Measurements from ENCODE around the gene MLC1. TPM values are rescaled to one million over a fixed set of nuclear protein-coding genes. Genes with fewer than 3 reads are reported as not detected.

The MLC1 gene
- total and polyA plus RNA-seq, 2 of the 4 experiments (the other 2 are of a cell fraction), result 0.10 TPM; not detected in 1

DNA sequence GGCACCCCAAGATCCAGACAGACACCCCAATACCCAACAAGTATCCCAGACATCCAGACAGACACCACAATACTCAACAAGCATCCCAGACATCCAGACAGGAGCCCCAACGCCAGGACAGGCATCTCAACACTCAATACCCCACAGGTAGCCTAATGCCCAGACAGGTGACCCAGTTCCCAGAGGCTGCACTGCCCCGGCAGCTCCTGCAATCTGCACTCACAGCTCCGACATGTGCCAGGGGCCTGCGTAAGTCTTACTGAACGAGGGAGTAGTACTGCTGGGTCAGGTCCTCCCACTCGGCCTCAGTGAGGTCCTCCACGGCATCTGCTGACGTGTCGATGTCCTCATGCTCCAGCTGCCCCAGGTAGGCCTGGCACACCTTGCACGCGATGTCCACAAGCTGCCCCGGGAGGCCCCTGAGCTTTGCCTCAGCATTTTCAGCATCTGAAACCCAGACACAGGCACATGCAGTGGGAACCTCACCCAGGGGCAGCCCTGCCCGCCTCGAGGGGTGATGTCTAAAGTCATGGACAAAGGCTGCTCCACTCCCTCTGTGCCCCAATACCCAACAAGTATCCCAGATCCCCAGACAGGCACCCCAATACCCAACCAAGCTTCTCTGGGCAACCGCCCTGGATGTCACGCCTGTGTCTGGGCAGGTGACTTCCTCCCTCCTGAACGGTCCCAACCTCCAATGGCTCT, 43.7 kb downstream of the MLC1 start:
- H3K4ac ChIP-seq (ENCODE audit: low read depth, low read length), result no peak overlapping the region
- intact Hi-C loops (cut with micrococcal nuclease), result no loop called here
- TF ChIP-seq, protein P1, sequence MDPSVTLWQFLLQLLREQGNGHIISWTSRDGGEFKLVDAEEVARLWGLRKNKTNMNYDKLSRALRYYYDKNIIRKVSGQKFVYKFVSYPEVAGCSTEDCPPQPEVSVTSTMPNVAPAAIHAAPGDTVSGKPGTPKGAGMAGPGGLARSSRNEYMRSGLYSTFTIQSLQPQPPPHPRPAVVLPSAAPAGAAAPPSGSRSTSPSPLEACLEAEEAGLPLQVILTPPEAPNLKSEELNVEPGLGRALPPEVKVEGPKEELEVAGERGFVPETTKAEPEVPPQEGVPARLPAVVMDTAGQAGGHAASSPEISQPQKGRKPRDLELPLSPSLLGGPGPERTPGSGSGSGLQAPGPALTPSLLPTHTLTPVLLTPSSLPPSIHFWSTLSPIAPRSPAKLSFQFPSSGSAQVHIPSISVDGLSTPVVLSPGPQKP (IDR thresholded peaks at IDR 0.05; ENCODE audit: borderline replicate concordance, low read depth, low read length), result no peak
- no peak for TF ChIP-seq RCOR1 (IDR thresholded peaks at IDR 0.05; ENCODE audit: insufficient replicate concordance, low read length)
- TF ChIP-seq CHD1 (IDR thresholded peaks at IDR 0.05; ENCODE audit: low read depth, low read length), result no peak
- no peak for TF ChIP-seq POLR2A (IDR thresholded peaks at IDR 0.05; ENCODE audit: low read depth, low read length)
- no peak for TF ChIP-seq RAD21 (IDR thresholded peaks at IDR 0.05; ENCODE audit: low read length)
- TF ChIP-seq MAZ (IDR thresholded peaks at IDR 0.05; ENCODE audit: borderline replicate concordance, low read depth, low read length), result no peak
- TF ChIP-seq MXI1 (IDR thresholded peaks at IDR 0.05; ENCODE audit: borderline replicate concordance, low read depth, low read length), result no peak
- TF ChIP-seq SMC3 (IDR thresholded peaks at IDR 0.05; ENCODE audit: low read depth, low read length), result no peak
- no peak for TF ChIP-seq BHLHE40 (IDR thresholded peaks at IDR 0.05; ENCODE audit: low read depth, low read length)
- TF ChIP-seq FOS (IDR thresholded peaks at IDR 0.05; ENCODE audit: low read depth, low read length), result no peak
- no peak for TF ChIP-seq RFX5 (IDR thresholded peaks at IDR 0.05; ENCODE audit: low read depth, low read length)
- no peak for TF ChIP-seq CTCF (conservative IDR thresholded peaks at IDR 0.05; ENCODE audit: low read depth, low read length)
- TF ChIP-seq, protein P2, sequence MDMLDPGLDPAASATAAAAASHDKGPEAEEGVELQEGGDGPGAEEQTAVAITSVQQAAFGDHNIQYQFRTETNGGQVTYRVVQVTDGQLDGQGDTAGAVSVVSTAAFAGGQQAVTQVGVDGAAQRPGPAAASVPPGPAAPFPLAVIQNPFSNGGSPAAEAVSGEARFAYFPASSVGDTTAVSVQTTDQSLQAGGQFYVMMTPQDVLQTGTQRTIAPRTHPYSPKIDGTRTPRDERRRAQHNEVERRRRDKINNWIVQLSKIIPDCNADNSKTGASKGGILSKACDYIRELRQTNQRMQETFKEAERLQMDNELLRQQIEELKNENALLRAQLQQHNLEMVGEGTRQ (IDR thresholded peaks at IDR 0.05; ENCODE audit: low read depth, low read length), result no peak
- TF ChIP-seq NFE2L2 (IDR thresholded peaks at IDR 0.05; ENCODE audit: low read depth, low read length), result no peak
- TF ChIP-seq MAFK (IDR thresholded peaks at IDR 0.05; ENCODE audit: low read depth, low read length), result no peak
- 83% methylated on average over 6 of the region's 17 CpGs; no CpG with 5 or more reads in 1 of the 2 experiments for WGBS, 2 experiments (ENCODE audit: extremely low coverage in 2 of 2, insufficient read length in 1 of 2)
- H3K56ac ChIP-seq (ENCODE audit: extremely low read depth, insufficient read depth, low read length), result no peak overlapping the region
- H3K9me1 ChIP-seq (ENCODE audit: insufficient read depth, low read length), result no peaks in the 10 kb centered on the region
- no peak overlapping the region for H2AK5ac ChIP-seq (ENCODE audit: low read depth, low read length)
- no peak overlapping the region for H3K14ac ChIP-seq (replicated peaks; ENCODE audit: low read depth, low read length)
- BruUV-seq (replicated peaks), result no TSS peak
- H2AFZ ChIP-seq (replicated peaks; ENCODE audit: low read length, poor library complexity), result no peak overlapping the region
- no peak overlapping the region for H3K23ac ChIP-seq (ENCODE audit: low read depth, low read length)
- no peak overlapping the region for H3K27ac ChIP-seq (ENCODE audit: insufficient read depth, low read length)
- H3K4me2 ChIP-seq (ENCODE audit: low read depth, low read length), result no peak overlapping the region
- no peak overlapping the region for H2AK9ac ChIP-seq (replicated peaks; ENCODE audit: low read depth, low read length, poor library complexity)
- in situ Hi-C loops (cut with MboI; ENCODE audit: low sequenced_read_pairs), result no loop called here
- H4K91ac ChIP-seq (ENCODE audit: insufficient read depth, low read depth, low read length), result no peak overlapping the region
- no peak overlapping the region for H4K5ac ChIP-seq (ENCODE audit: low read depth, low read length)
- H2BK120ac ChIP-seq (ENCODE audit: low read depth, low read length), result no peak overlapping the region
- peaks cover 16% of the 10 kb centered on the region for H3K9me3 ChIP-seq (ENCODE audit: control insufficient read depth, insufficient read depth, low read length)
- POLR2A ChIA-PET (ENCODE audit: unreplicated experiment), result no interaction called here
- no peak overlapping the region for H2BK5ac ChIP-seq (ENCODE audit: low read depth, low read length, poor library complexity, severe bottlenecking)
- H3K4me1 ChIP-seq (ENCODE audit: control insufficient read depth, insufficient read depth, low read length), result no peaks in the 10 kb centered on the region
- H4K8ac ChIP-seq (ENCODE audit: low read depth in 2 of 2, low read length in 2 of 2), result no peak overlapping the region
- H3K36me3 ChIP-seq (ENCODE audit: control insufficient read depth, insufficient read depth, low read length), result no peaks in the 10 kb centered on the region
- no peak overlapping the region for H2BK15ac ChIP-seq (ENCODE audit: low read depth, low read length)
- dilution Hi-C loops (cut with HindIII; ENCODE audit: low sequenced_read_pairs, unreplicated experiment), result no loop called here
- no peak overlapping the region for H3K9ac ChIP-seq (ENCODE audit: low read depth, low read length)
- H2BK20ac ChIP-seq (ENCODE audit: low read depth, low read length), result no peak overlapping the region
- no peaks in the 10 kb centered on the region for H4K20me1 ChIP-seq (ENCODE audit: insufficient read depth, low read length)
- DNase-seq (no peak), ATAC-seq (ENCODE audit: low read depth) (no peak)
- CTCF ChIA-PET, result interaction anchor here (1.3 kb wide), 1 partner anchor 11 kb away, joined by 3 read pairs; no protein-coding TSS in a partner anchor
- H3K4me3 ChIP-seq (ENCODE audit: insufficient read depth, low read depth, low read length), result no peak overlapping the region
- peaks cover 33% of the 10 kb centered on the region for H3K27me3 ChIP-seq (ENCODE audit: control insufficient read depth, insufficient read depth, low read length)
- no peaks in the 10 kb centered on the region for H3K79me1 ChIP-seq (ENCODE audit: low read depth in 1 of 2, low read length in 2 of 2)
- no peak overlapping the region for H3K18ac ChIP-seq (ENCODE audit: low read depth, low read length)
